Neural progenitor cell (in vitro differentiated cells): ENCODE measurements around the gene FOXJ3. TPM values are rescaled to one million over a fixed set of nuclear protein-coding genes. Genes with fewer than 3 reads are reported as not detected.

Source experiments
- DNase-seq: peaks from one replicate; pipeline ENCODE4 v3.0.0-alpha.2; 2016; ENCODE audit warnings: low spot score
- H2AFZ ChIP-seq: fragments of 200-600 bp; sonication (generic); replicated peaks from 2 replicates; pipeline ENCODE4 v1.6.1; 2016; ENCODE audit warnings: antibody characterized with exemption
- H3F3A ChIP-seq: fragments of 200-600 bp; sonication (generic); 2 replicates; pipeline ENCODE4 v1.6.1; 2016; ENCODE audit warnings: antibody characterized with exemption, low read depth
- H3K27ac ChIP-seq: fragments of 200-600 bp; sonication (generic); 2 replicates; pipeline ENCODE4 v1.5.1; 2016; ENCODE audit warnings: mild to moderate bottlenecking
- H3K27me3 ChIP-seq: fragments of 200-600 bp; sonication (generic); 2 replicates; pipeline ENCODE4 v1.6.1; 2016; ENCODE audit warnings: mild to moderate bottlenecking, moderate library complexity
- H3K36me3 ChIP-seq: fragments of 200-600 bp; sonication (generic); 2 replicates; pipeline ENCODE4 v1.5.1; 2016
- H3K4me1 ChIP-seq: fragments of 200-600 bp; sonication (generic); 2 replicates; pipeline ENCODE4 v1.6.1; 2016; ENCODE audit warnings: mixed run types
- H3K4me2 ChIP-seq: fragments of 200-600 bp; sonication (generic); 2 replicates; pipeline ENCODE4 v1.6.1; 2016
- H3K4me3 ChIP-seq: fragments of 200-600 bp; sonication (generic); 2 replicates; pipeline ENCODE4 v1.5.1; 2016
- H3K79me2 ChIP-seq: fragments of 200-600 bp; sonication (generic); 2 replicates; pipeline ENCODE4 v1.6.1; 2016; ENCODE audit warnings: low read depth
- H3K9ac ChIP-seq: fragments of 200-600 bp; sonication (generic); 2 replicates; pipeline ENCODE4 v1.6.1; 2016
- H3K9me3 ChIP-seq: fragments of 200-600 bp; sonication (generic); 2 replicates; pipeline ENCODE4 v1.5.1; 2016; ENCODE audit warnings: low read depth
- H4K20me1 ChIP-seq: fragments of 200-600 bp; sonication (generic); 2 replicates; pipeline ENCODE4 v1.6.1; 2016; ENCODE audit warnings: low read depth
- H3K27ac Mint-ChIP-seq: 3 replicates; pipeline ENCODE4 v1.8.0; 2021; ENCODE audit warnings: mixed read lengths
- H3K27me3 Mint-ChIP-seq: 2 replicates; pipeline ENCODE4 v1.8.0; 2022; ENCODE audit warnings: low read depth, mild to moderate bottlenecking, inconsistent platforms, moderate library complexity, mixed read lengths; ENCODE audit not compliant: insufficient read depth
- H3K36me3 Mint-ChIP-seq: 3 replicates; pipeline ENCODE4 v1.8.0; 2021; ENCODE audit warnings: mixed read lengths
- H3K4me1 Mint-ChIP-seq: 3 replicates; pipeline ENCODE4 v1.8.0; 2021; ENCODE audit warnings: mixed read lengths
- H3K4me3 Mint-ChIP-seq: 3 replicates; pipeline ENCODE4 v1.8.0; 2021; ENCODE audit warnings: mild to moderate bottlenecking, moderate library complexity, mixed read lengths
- H3K9me3 Mint-ChIP-seq: 3 replicates; pipeline ENCODE4 v1.8.0; 2020; ENCODE audit warnings: mixed read lengths
- CTCF ChIP-seq: fragments of 200-600 bp; sonication (generic); IDR thresholded peaks from 2 replicates; pipeline ENCODE4 v1.5.1; 2017; ENCODE audit warnings: antibody characterized with exemption, mild to moderate bottlenecking
- EZH2 ChIP-seq: fragments of 200-600 bp; sonication (generic); IDR thresholded peaks from 2 replicates; pipeline ENCODE4 v1.6.1; 2017; ENCODE audit warnings: antibody characterized with exemption, mild to moderate bottlenecking, moderate library complexity
- EZH2phosphoT487 ChIP-seq: fragments of 200-600 bp; sonication (generic); IDR thresholded peaks from 2 replicates; pipeline ENCODE4 v1.6.1; 2017; ENCODE audit warnings: antibody characterized with exemption
- total RNA-seq: library from RNA; depleted of rRNA; stranded (reverse); fragments of >200 nt; gene quantifications from 2 replicates; pipeline ENCODE4 v1.2.3, GENCODE V29; 2015; ENCODE audit warnings: low replicate concordance

FOXJ3 gene
- total RNA-seq, 1 donor from 2014 or later, result 58.5 TPM

DNA sequence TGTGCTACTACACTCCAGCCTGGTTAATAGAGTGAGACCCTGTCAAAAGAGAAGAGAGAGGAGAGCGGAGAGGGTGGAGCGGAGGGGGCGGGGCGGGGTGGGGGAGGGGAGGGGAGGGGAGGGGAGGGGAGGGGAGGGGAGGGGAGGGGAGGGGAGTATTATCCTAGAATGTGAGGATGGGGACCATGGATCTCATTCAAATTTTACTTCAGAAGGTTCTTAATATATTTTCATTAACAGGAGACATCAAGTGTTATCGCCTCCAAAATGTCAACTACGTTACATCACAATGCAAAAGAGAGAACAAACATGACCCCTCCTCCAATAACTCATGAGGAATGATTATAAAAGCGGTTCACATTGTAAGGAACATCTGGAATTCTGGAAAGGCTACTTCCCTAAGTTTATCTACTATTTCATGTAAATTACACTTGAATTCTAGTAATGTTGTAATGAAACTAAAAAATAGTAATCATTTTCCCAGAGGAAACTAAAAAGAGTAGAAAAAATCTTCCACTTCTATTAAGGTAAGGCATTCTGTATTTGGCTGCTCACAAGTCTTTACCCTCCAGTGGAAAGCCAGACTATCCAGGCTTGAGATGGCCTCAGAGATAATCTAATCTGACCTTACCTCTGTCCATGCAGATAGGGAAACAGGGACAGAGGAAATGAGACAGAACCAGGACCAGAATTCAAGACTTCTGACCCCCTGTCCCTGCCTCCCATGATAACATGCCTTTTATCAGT is 151.7 kb downstream of the FOXJ3 start:
- Histone ChIP-seq H3K27me3 (no peaks in the 10 kb centered on the region), H4K20me1 (peaks cover 10% of the 10 kb centered on the region), H3K9me3 (no peaks in the 10 kb centered on the region), H3K4me3 (no peak overlapping the region), H3K4me2 (no peak overlapping the region), H3K36me3 (no peaks in the 10 kb centered on the region), H3K4me1 (peaks cover 12% of the 10 kb centered on the region), H3K79me2 (no peaks in the 10 kb centered on the region), H3F3A (no peaks in the 10 kb centered on the region), H2AFZ (no peak overlapping the region), H3K27ac (no peak overlapping the region), H3K9ac (no peak overlapping the region)
- Mint-ChIP-seq H3K27me3 (no peaks in the 10 kb centered on the region), H3K36me3 (peaks cover 25% of the 10 kb centered on the region), H3K4me1 (no peaks in the 10 kb centered on the region), H3K27ac (no peak overlapping the region), H3K4me3 (no peak overlapping the region), H3K9me3 (no peaks in the 10 kb centered on the region)
- TF ChIP-seq EZH2, result no peak
- TF ChIP-seq EZH2phosphoT487, result no peak
- no peak for TF ChIP-seq CTCF
- DNase-seq, result no peak

DNA sequence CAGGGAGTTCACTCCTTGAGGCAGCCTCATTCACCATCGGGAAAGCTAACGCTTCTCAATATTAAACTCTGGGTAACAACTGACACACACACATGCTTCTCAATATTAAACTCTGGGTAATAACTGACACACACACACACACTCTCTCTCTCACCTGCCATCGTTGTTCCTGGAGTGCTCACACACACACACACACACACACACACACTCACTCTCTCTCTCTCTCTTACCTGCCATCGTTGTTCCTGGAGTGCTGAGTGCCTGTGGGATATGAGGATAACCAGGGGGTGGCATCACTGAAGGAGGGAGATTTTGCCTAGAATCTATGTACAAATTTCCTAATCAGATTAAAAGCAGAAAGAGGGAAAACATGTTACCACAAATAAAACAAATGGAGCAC is 153.3 kb downstream of the FOXJ3 start:
- Histone ChIP-seq H3K27ac (no peak overlapping the region), H3K79me2 (no peaks in the 10 kb centered on the region), H3K27me3 (no peaks in the 10 kb centered on the region), H3K9me3 (no peaks in the 10 kb centered on the region), H3K4me3 (no peak overlapping the region), H3K4me2 (no peak overlapping the region), H3K36me3 (no peaks in the 10 kb centered on the region), H4K20me1 (peaks cover 5% of the 10 kb centered on the region), H2AFZ (no peak overlapping the region), H3K4me1 (no peaks in the 10 kb centered on the region), H3K9ac (no peak overlapping the region), H3F3A (peaks cover 4% of the 10 kb centered on the region)
- no peaks in the 10 kb centered on the region for H3K4me1 Mint-ChIP-seq
- DNase-seq, result no peak
- no peaks in the 10 kb centered on the region for H3K27me3 Mint-ChIP-seq
- TF ChIP-seq CTCF, result no peak
- no peak for TF ChIP-seq EZH2phosphoT487
- TF ChIP-seq EZH2, result no peak
- H3K36me3 Mint-ChIP-seq, result peaks cover 16% of the 10 kb centered on the region
- no peak overlapping the region for H3K4me3 Mint-ChIP-seq
- H3K9me3 Mint-ChIP-seq, result no peaks in the 10 kb centered on the region
- H3K27ac Mint-ChIP-seq, result no peak overlapping the region

GRCh38 chr1:42179900-42180329 is 155.1 kb downstream of the FOXJ3 start:
- no peaks in the 10 kb centered on the region for H3K9me3 Mint-ChIP-seq
- no peaks in the 10 kb centered on the region for H3K4me1 Mint-ChIP-seq
- Histone ChIP-seq H3K36me3 (no peaks in the 10 kb centered on the region), H3K27me3 (no peaks in the 10 kb centered on the region), H3K27ac (no peak overlapping the region), H2AFZ (no peak overlapping the region), H3K9ac (no peak overlapping the region), H3K9me3 (no peaks in the 10 kb centered on the region), H3K79me2 (no peaks in the 10 kb centered on the region), H3K4me2 (no peak overlapping the region), H4K20me1 (peaks cover 5% of the 10 kb centered on the region), H3F3A (peaks cover 4% of the 10 kb centered on the region), H3K4me3 (no peak overlapping the region), H3K4me1 (no peaks in the 10 kb centered on the region)
- TF ChIP-seq EZH2 (no peak), CTCF (no peak), EZH2phosphoT487 (no peak)
- no peak overlapping the region for H3K4me3 Mint-ChIP-seq
- H3K27me3 Mint-ChIP-seq, result no peaks in the 10 kb centered on the region
- peaks cover 8% of the 10 kb centered on the region for H3K36me3 Mint-ChIP-seq
- no peak for DNase-seq
- no peak overlapping the region for H3K27ac Mint-ChIP-seq
